GM12874 (cell line): ENCODE measurements around the gene FOXO4.

Experiments used
- CTCF ChIP-seq: IDR thresholded peaks from 2 replicates; pipeline ENCODE4 v1.5.1; 2011; ENCODE audit warnings: low read depth, mild to moderate bottlenecking, control low read depth, low read length, moderate library complexity; ENCODE audit not compliant: insufficient read depth

The FOXO4 gene

GRCh38 chrX:71091263-71091662 lies 4.4 kb upstream of the FOXO4 start:
- TF ChIP-seq CTCF = no peak

GRCh38 chrX:71095033-71095432 lies 618 bp upstream of the FOXO4 start:
- TF ChIP-seq CTCF = no peak

- no peak for TF ChIP-seq CTCF
Measured at GRCh38 chrX:71095981-71096759, 519 bp downstream of the FOXO4 start.

DNA sequence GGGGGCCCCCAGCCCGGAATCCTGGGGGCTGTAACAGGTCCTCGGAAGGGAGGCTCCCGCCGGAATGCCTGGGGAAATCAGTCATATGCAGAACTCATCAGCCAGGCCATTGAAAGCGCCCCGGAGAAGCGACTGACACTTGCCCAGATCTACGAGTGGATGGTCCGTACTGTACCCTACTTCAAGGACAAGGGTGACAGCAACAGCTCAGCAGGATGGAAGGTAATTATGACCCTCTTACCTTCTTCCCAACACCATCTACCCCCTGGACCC lies 1.0 kb downstream of the FOXO4 start:
- TF ChIP-seq CTCF = no peak

GRCh38 chrX:71098302-71098701 lies 2.7 kb downstream of the FOXO4 start:
- TF ChIP-seq CTCF = peak; percentile 51; the same call in 1 of the 2 replicates

DNA sequence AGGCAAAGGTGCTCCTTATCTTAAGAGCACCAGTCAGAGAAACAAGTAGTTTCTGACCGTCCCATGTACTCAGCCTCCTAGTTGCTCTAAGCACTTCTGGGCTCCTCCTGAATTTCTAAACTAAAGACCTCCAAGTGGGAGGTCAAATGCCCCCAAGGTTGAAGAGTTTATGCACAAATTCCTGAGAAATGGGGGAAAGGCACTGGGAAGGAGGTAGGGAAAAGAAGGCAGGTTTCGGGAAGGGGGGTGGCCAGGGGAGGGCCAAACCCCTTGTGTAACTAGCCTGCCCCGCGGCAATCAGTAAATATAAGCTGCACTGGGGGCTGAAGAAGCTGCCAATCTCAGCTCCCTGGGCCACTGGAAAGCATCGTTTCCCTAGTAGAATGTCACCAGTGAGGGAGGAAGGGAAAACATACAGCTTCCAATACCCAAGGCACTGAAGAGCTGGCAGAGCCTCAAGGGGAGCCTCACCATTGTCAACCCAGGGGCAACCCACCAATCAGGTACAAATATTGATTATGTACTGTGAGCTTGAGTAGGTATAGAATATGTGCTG lies 3.4 kb downstream of the FOXO4 start:
- no peak for TF ChIP-seq CTCF

- no peak for TF ChIP-seq CTCF
Measured at GRCh38 chrX:71099736-71100135, 4.1 kb downstream of the FOXO4 start.
